ENCODE results near the gene TNFAIP8L1.

The TNFAIP8L1 gene

DNA sequence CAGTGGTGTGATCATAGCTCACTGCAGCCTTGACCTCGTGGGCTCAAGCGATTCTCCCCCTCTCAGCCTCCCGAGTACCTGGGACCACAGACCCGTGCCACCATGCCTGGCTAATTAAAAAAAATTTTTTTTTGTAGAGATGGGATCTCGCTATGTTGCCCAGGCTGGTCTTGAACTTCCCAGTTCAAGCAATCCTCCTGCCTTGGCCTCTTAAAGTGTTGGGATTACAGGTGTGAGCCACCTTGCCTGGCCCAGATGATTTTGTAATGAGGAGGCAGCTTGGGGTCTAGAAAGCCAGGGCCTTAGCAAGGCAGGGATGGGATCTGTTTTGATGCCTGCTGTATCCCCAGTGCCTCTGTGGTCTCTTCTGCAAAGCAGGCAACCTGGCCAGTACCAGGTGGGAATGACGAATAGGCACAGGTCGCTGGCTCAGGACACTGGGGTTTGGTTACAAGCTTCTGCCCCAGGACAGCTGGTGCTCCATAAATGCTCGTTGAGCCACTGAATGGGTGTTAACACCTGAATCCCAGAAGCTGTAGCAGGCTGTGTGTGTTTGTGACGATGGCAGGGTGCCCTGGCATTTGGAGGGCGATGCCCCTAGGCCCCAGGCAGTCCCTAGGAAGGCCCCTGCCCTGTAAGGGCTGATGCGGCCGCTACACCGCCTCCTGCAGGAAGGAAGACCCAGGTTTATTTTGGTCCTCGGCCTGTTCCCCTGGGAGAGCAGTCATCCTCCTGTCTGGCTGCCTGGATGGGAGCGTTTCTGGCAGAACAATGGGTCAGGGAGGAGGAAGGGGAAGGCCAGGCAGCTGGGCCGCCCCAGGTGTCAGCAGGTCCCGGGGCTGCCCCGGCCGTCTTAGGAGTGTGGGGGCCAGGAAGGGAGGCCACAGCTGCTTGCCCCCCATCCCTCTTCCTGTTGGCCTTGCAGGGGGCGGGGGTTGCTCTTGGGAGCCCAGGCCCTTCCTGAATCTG is 8.6 kb downstream of the TNFAIP8L1 start:
- Mint-ChIP-seq H3K27me3 (no peaks in the 10 kb centered on the region), H3K27ac (peak overlapping the region in 1 of 2 donors; percentile 62), H3K4me1 (ENCODE audit: low read depth in 2 of 2) (peaks cover 8 to 13% of the 10 kb centered on the region in 2 donors), H3K36me3 (ENCODE audit: insufficient read depth) (peaks cover 21% of the 10 kb centered on the region), H3K9me3 (no peaks in the 10 kb centered on the region), H3K4me3 (no peak overlapping the region)
- no peak for DNase-seq
- ATAC-seq (replicated peaks) = no peak

DNA sequence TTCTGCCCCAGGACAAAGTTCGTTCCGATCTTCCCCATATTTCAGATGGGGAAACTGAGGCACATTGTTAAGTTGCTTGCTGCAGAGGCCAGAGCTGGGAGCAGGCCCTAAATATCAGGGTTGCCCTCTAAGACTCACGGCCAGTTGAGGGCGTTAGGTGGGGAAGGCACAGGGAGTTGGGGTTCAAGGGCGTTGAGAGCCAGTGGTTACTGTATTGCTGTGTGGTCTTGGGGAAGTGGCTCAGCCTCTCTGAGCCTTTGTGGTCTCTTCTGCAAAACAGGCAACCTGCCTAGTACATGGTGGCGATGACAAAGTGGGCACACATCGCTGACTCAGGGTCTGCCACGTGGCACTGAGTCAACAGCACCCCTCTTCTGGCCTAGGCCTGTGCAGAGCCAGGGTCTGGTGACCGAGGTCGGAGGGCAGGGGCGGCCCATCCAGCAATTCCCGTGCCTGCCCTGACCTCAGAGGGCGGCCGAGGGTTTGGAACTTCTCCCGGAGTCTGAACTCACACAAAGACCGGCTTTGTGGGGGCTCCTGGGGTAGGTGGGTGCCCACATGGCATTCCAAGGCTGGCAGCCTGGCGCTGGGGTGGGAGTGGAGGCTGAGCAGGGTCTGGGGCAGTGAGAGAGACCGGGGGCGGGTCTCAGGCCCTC is 10.2 kb downstream of the TNFAIP8L1 start:
- Mint-ChIP-seq H3K4me3 (no peak overlapping the region), H3K4me1 (ENCODE audit: low read depth in 2 of 2) (peaks cover 8 to 13% of the 10 kb centered on the region in 2 donors), H3K9me3 (no peaks in the 10 kb centered on the region), H3K27ac (peak overlapping the region; percentile 27 to 72), H3K27me3 (no peaks in the 10 kb centered on the region), H3K36me3 (ENCODE audit: insufficient read depth) (peaks cover 32% of the 10 kb centered on the region)
- DNase-seq (no peak), ATAC-seq (replicated peaks) (no peak)

DNA sequence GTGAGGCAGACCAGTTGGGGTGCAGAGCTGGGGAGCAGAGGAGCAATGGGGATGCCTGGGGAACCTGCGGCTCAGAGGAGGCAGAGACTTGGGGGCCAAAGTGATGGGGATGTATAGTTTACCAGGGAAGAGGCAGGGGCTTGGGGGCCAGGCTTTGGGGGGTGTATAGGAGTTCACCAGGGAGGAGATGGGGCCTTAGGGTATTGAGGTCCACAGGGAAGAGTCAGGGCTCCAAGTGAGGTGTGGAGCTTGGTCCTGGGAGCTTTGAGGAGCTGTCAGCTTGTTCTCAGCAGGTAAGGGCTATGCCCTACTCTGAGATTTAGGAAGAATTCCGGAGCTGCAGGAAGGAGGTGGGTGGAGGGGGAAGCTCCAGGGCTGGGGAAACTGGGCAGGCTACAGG is 10.8 kb downstream of the TNFAIP8L1 start:
- Mint-ChIP-seq H3K27ac (peak overlapping the region; percentile 27 to 72), H3K4me3 (no peak overlapping the region), H3K27me3 (no peaks in the 10 kb centered on the region), H3K4me1 (ENCODE audit: low read depth in 2 of 2) (peaks cover 8 to 13% of the 10 kb centered on the region in 2 donors), H3K9me3 (no peaks in the 10 kb centered on the region), H3K36me3 (ENCODE audit: insufficient read depth) (peaks cover 37% of the 10 kb centered on the region)
- DNase-seq = no peak
- no peak for ATAC-seq (replicated peaks)

GRCh38 chr19:4652075-4652474 is 12.8 kb downstream of the TNFAIP8L1 start:
- Mint-ChIP-seq H3K9me3 (no peaks in the 10 kb centered on the region), H3K27ac (no peak overlapping the region), H3K36me3 (ENCODE audit: insufficient read depth) (peaks cover 50% of the 10 kb centered on the region), H3K4me1 (ENCODE audit: low read depth in 2 of 2) (peaks cover 5 to 7% of the 10 kb centered on the region in 2 donors), H3K27me3 (no peaks in the 10 kb centered on the region), H3K4me3 (no peak overlapping the region)
- no peak for ATAC-seq (replicated peaks)
- DNase-seq = no peak

DNA sequence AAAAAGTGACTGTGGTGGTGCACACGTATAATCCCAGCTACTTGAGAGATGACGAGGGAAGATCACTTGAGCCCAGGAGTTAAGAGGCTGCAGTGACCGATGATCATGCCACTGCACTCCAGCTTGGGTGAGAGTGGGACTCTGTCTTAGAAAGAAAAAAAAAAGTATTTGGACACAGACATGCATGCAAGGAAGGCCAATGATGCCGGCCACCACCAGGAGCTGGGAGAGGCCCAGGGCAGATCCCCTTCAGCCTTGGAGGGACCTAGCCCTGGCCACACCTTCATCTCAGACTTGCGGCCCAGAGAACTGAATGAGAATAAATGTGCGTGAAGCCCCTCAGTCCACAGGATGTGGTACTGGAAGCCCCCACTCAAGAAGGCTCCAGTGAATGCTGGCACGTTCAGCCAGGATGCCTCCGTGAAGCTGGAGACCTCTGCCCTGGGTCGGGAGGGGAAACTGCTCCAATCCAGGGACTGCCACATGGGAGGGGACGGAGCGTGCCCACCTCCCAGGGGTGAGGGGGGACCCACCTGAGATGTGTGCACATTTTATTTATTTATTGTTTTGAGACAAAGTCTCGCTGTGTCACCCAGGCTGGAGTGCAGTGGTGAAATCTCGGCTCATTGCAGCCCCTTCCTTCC is 14.6 kb downstream of the TNFAIP8L1 start:
- Mint-ChIP-seq H3K36me3 (ENCODE audit: insufficient read depth) (peaks cover 60% of the 10 kb centered on the region), H3K9me3 (no peaks in the 10 kb centered on the region)
- no peak for DNase-seq

GRCh38 chr19:4654437-4655361 is 15.4 kb downstream of the TNFAIP8L1 start:
- DNase-seq (no peak), ATAC-seq (replicated peaks) (no peak)
- H3K27me3 Mint-ChIP-seq = no peaks in the 10 kb centered on the region
- H3K27ac Mint-ChIP-seq = peak overlapping the region; percentile 60 to 72
- no peaks in the 10 kb centered on the region for H3K9me3 Mint-ChIP-seq
- H3K4me1 Mint-ChIP-seq (ENCODE audit: low read depth in 2 of 2) = peaks cover 1 to 2% of the 10 kb centered on the region in 2 donors
- peaks cover 58% of the 10 kb centered on the region for H3K36me3 Mint-ChIP-seq (ENCODE audit: insufficient read depth)
- no peak overlapping the region for H3K4me3 Mint-ChIP-seq

More for the DNA sequence above, 14.6 kb downstream of the TNFAIP8L1 start:
- Mint-ChIP-seq H3K4me3 (no peak overlapping the region), H3K27ac (peak overlapping the region in 1 of 2 donors; percentile 72), H3K27me3 (no peaks in the 10 kb centered on the region), H3K4me1 (ENCODE audit: low read depth in 2 of 2) (peaks cover 2 to 7% of the 10 kb centered on the region in 2 donors)
- ATAC-seq (replicated peaks) = no peak

- H3K4me3 Mint-ChIP-seq = no peak overlapping the region
- no peaks in the 10 kb centered on the region for H3K9me3 Mint-ChIP-seq
- no peaks in the 10 kb centered on the region for H3K4me1 Mint-ChIP-seq (ENCODE audit: low read depth in 2 of 2)
- H3K27ac Mint-ChIP-seq = no peak overlapping the region
- H3K27me3 Mint-ChIP-seq = no peaks in the 10 kb centered on the region
- DNase-seq (no peak), ATAC-seq (replicated peaks) (no peak)
- peaks cover 58% of the 10 kb centered on the region for H3K36me3 Mint-ChIP-seq (ENCODE audit: insufficient read depth)
These were observed 16.8 kb downstream of the TNFAIP8L1 start for GRCh38 chr19:4656102-4656501.

- ATAC-seq (replicated peaks) (no peak), DNase-seq (no peak)
- Mint-ChIP-seq H3K27ac (peak overlapping the region in 1 of 2 donors; percentile 38), H3K9me3 (no peaks in the 10 kb centered on the region), H3K36me3 (ENCODE audit: insufficient read depth) (peaks cover 53% of the 10 kb centered on the region), H3K4me1 (ENCODE audit: low read depth in 2 of 2) (peaks cover under 1 to 2% of the 10 kb centered on the region in 2 donors), H3K27me3 (no peaks in the 10 kb centered on the region), H3K4me3 (no peak overlapping the region)
These were observed 17.9 kb downstream of the TNFAIP8L1 start for GRCh38 chr19:4657262-4657661.

DNA sequence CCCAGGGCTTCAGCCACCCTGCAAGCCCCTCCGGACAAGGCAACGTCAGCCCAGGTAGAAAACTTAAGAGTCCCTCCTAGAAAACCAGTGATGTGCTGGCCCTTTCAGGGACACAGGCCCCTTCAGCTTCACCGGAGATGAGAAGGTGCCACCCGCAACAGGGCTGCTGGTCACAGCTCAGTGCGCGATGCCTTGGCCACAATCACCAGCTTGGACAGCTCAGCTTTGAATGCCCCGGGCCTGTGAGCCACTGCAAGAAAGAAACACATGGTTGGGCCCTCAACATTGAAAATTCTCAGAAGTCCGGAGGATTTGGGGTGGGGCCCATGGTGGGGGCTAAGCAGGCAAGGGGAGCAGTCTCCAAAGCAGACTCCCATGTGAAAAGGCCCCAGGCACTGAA is 18.5 kb downstream of the TNFAIP8L1 start:
- ATAC-seq (replicated peaks) (no peak), DNase-seq (no peak)
- H3K4me3 Mint-ChIP-seq = no peak overlapping the region
- H3K4me1 Mint-ChIP-seq (ENCODE audit: low read depth in 2 of 2) = peaks cover 2 to 6% of the 10 kb centered on the region in 2 donors
- H3K27me3 Mint-ChIP-seq = no peaks in the 10 kb centered on the region
- H3K36me3 Mint-ChIP-seq (ENCODE audit: insufficient read depth) = peaks cover 49% of the 10 kb centered on the region
- no peaks in the 10 kb centered on the region for H3K9me3 Mint-ChIP-seq
- H3K27ac Mint-ChIP-seq = peak overlapping the region; percentile 38 to 73

GRCh38 chr19:4660181-4660791 is 21.0 kb downstream of the TNFAIP8L1 start:
- H3K27me3 Mint-ChIP-seq = no peaks in the 10 kb centered on the region
- DNase-seq (no peak), ATAC-seq (replicated peaks) (no peak)
- no peaks in the 10 kb centered on the region for H3K9me3 Mint-ChIP-seq
- peaks cover 51% of the 10 kb centered on the region for H3K36me3 Mint-ChIP-seq (ENCODE audit: insufficient read depth)
- H3K27ac Mint-ChIP-seq = peak overlapping the region in 1 of 2 donors; percentile 87
- H3K4me3 Mint-ChIP-seq = no peak overlapping the region
- H3K4me1 Mint-ChIP-seq (ENCODE audit: low read depth in 2 of 2) = peaks cover 7% of the 10 kb centered on the region in 2 donors

DNA sequence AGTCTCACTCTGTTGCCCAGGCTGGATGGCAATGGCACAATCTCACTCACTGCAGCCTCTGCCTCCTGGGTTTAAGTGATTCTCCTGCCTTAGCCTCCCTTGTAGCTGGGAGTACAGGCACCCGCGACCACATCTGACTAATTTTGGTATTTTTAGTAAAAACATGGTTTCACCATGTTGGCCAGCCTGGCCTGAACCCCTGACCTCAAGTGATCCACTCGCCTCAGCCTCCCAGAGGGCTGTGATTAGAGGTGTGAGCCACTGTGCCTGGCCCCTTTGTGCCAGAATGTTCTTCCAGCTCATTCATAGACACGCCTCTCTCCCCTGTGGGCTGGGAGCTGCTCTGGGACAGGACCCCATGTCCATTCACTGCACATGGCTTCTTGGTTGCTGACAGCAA is 21.7 kb downstream of the TNFAIP8L1 start:
- H3K9me3 Mint-ChIP-seq = no peaks in the 10 kb centered on the region
- no peak for ATAC-seq (replicated peaks)
- no peaks in the 10 kb centered on the region for H3K27me3 Mint-ChIP-seq
- H3K27ac Mint-ChIP-seq = peak overlapping the region; percentile 35 to 87
- H3K4me1 Mint-ChIP-seq (ENCODE audit: low read depth in 2 of 2) = peaks cover 7% of the 10 kb centered on the region in 2 donors
- DNase-seq = no peak
- no peak overlapping the region for H3K4me3 Mint-ChIP-seq
- H3K36me3 Mint-ChIP-seq (ENCODE audit: insufficient read depth) = peaks cover 47% of the 10 kb centered on the region

DNA sequence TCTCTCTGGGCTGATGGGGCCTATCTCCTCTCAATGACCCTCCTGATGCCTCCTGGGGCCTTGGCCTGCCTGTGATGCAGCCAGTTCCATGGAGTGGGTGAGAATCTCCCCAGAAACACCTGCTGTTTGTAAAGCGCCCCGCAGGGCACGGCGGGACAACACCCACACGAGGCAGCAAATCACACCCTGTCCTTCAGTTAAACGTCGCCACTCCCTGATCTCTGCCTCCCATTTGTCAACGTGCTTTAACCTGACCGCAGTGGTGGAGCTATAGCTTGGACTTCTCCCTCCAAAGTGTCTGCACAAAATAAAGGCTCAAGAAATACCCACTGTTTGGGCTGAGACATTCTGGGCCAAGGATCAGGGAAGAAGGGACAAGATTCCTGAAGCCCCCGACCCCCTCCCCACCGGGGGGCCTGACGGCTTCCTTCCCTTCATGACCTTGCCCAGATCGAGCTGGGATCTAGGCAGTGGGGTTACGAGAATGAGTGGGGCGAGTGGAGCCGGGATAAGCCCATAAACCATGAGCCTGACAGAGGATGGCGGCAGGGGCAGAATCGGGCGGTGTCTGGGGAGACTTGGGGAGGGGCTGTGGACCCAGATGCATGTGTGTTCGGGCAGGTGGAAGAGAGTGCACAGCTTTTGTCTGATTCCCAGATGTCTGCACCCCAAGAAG is 22.8 kb downstream of the TNFAIP8L1 start:
- H3K36me3 Mint-ChIP-seq (ENCODE audit: insufficient read depth) = peaks cover 49% of the 10 kb centered on the region
- no peak overlapping the region for H3K4me3 Mint-ChIP-seq
- DNase-seq (no peak), ATAC-seq (replicated peaks) (no peak)
- no peaks in the 10 kb centered on the region for H3K27me3 Mint-ChIP-seq
- no peaks in the 10 kb centered on the region for H3K9me3 Mint-ChIP-seq
- H3K27ac Mint-ChIP-seq = peak overlapping the region; percentile 49 to 87
- H3K4me1 Mint-ChIP-seq (ENCODE audit: low read depth in 2 of 2) = peaks cover 7% of the 10 kb centered on the region in 2 donors
